ENCODE results near the gene IL16. TPM values are rescaled to one million over a fixed set of nuclear protein-coding genes. Genes with fewer than 3 reads are reported as not detected.

IL16 gene
- total and polyA plus RNA-seq, 4 experiments from 2014 or later: 190 to 400 (median 362) TPM

GRCh38 chr15:81296673-81297072, 100.0 kb downstream of the IL16 start:
- CTCF ChIA-PET (ENCODE audit: partially characterized antibody): interaction anchor here (0.9 to 10.5 kb wide), 13 partner anchors 10 to 40 kb away, joined by 3 to 107 read pairs (median 6); partner anchors contain the start of gene STARD5
- peak overlapping the region; percentile 77 to 87 for H3K4me3 ChIP-seq (ENCODE audit: low read length in 2 of 2)
- Mint-ChIP-seq H3K27me3 (no peaks in the 10 kb centered on the region), H3K9me3 (no peaks in the 10 kb centered on the region), H3K27ac (peak overlapping the region; percentile 96 to 99 (median 98)), H3K36me3 (peaks cover 48 to 50% of the 10 kb centered on the region in 2 donors), H3K4me1 (peaks cover 48 to 82% (median 55%) of the 10 kb centered on the region in 4 donors), H3K4me3 (peak overlapping the region; percentile 98 to 100 (median 100))
- H3K9me3 ChIP-seq (ENCODE audit: control insufficient read depth in 1 of 2, low read length in 2 of 2): no peaks in the 10 kb centered on the region
- peaks cover 29% of the 10 kb centered on the region for H3K36me3 ChIP-seq (ENCODE audit: insufficient read depth, low read length)
- H3K27me3 ChIP-seq (ENCODE audit: insufficient read depth, low read length): no peaks in the 10 kb centered on the region
- intact Hi-C loops (cut with micrococcal nuclease): loop anchor here (1.0 to 10.0 kb wide), 7 partner anchors 8 to 1374 kb away; partner anchors contain the start of genes MEX3B, STARD5 and TLNRD1
- H3K4me1 ChIP-seq (ENCODE audit: insufficient read depth, low read length): peaks cover 60% of the 10 kb centered on the region
- DNase-seq: peak; percentile 79 to 89 (median 84)
- POLR2A ChIA-PET (ENCODE audit: partially characterized antibody): interaction anchor here (0.6 to 17.7 kb wide), 12 partner anchors 10 to 1237 kb away, joined by 3 to 702 read pairs (median 10); partner anchors contain the start of genes EFL1, SAXO2, STARD5 and TLNRD1
- H3K27ac ChIP-seq (ENCODE audit: low read depth, low read length): peak overlapping the region; percentile 91

GRCh38 chr15:81297147-81297572, 100.5 kb downstream of the IL16 start:
- ChIA-PET POLR2A (ENCODE audit: partially characterized antibody) (interaction anchor here (0.6 to 17.7 kb wide), 11 partner anchors 10 to 1238 kb away, joined by 3 to 702 read pairs (median 14); partner anchors contain the start of genes EFL1, SAXO2, STARD5 and TLNRD1), CTCF (ENCODE audit: partially characterized antibody) (interaction anchor here (0.9 to 10.5 kb wide), 13 partner anchors 10 to 40 kb away, joined by 3 to 107 read pairs (median 6); partner anchors contain the start of gene STARD5)
- no peaks in the 10 kb centered on the region for H3K9me3 ChIP-seq (ENCODE audit: control insufficient read depth in 1 of 2, low read length in 2 of 2)
- Mint-ChIP-seq H3K36me3 (peaks cover 53 to 55% of the 10 kb centered on the region in 2 donors), H3K9me3 (no peaks in the 10 kb centered on the region), H3K4me1 (peaks cover 50 to 82% (median 55%) of the 10 kb centered on the region in 4 donors), H3K4me3 (peak overlapping the region; percentile 98 to 100 (median 100)), H3K27ac (peak overlapping the region; percentile 96 to 99 (median 98)), H3K27me3 (no peaks in the 10 kb centered on the region)
- intact Hi-C loops (cut with micrococcal nuclease): loop anchor here (1.0 to 10.0 kb wide), 4 partner anchors 27 to 1374 kb away; partner anchors contain the start of genes MEX3B, STARD5 and TLNRD1
- H3K27me3 ChIP-seq (ENCODE audit: insufficient read depth, low read length): no peaks in the 10 kb centered on the region
- H3K36me3 ChIP-seq (ENCODE audit: insufficient read depth, low read length): peaks cover 34% of the 10 kb centered on the region
- peak overlapping the region; percentile 91 for H3K27ac ChIP-seq (ENCODE audit: low read depth, low read length)
- H3K4me3 ChIP-seq (ENCODE audit: low read length in 2 of 2): peak overlapping the region; percentile 77 to 87
- peaks cover 60% of the 10 kb centered on the region for H3K4me1 ChIP-seq (ENCODE audit: insufficient read depth, low read length)
- DNase-seq: peak in 1 of 5 donors; percentile 38

GRCh38 chr15:81297603-81298575, 101.2 kb downstream of the IL16 start:
- peak overlapping the region; percentile 98 to 100 (median 100) for H3K4me3 Mint-ChIP-seq
- H3K36me3 Mint-ChIP-seq: peaks cover 60 to 63% of the 10 kb centered on the region in 2 donors
- Histone ChIP-seq H3K36me3 (ENCODE audit: insufficient read depth, low read length) (peaks cover 41% of the 10 kb centered on the region), H3K9me3 (ENCODE audit: control insufficient read depth in 1 of 2, low read length in 2 of 2) (no peaks in the 10 kb centered on the region), H3K4me1 (ENCODE audit: insufficient read depth, low read length) (peaks cover 60% of the 10 kb centered on the region), H3K27ac (ENCODE audit: low read depth, low read length) (peak overlapping the region; percentile 91), H3K27me3 (ENCODE audit: insufficient read depth, low read length) (no peaks in the 10 kb centered on the region), H3K4me3 (ENCODE audit: low read length in 2 of 2) (peak overlapping the region; percentile 77 to 87)
- H3K27me3 Mint-ChIP-seq: no peaks in the 10 kb centered on the region
- intact Hi-C loops (cut with micrococcal nuclease): loop anchor here (1.0 to 10.0 kb wide), 4 partner anchors 26 to 1375 kb away; partner anchors contain the start of genes MEX3B, STARD5 and TLNRD1
- peak overlapping the region; percentile 96 to 99 (median 98) for H3K27ac Mint-ChIP-seq
- no peaks in the 10 kb centered on the region for H3K9me3 Mint-ChIP-seq
- CTCF ChIA-PET (ENCODE audit: partially characterized antibody): interaction anchor here (1.0 to 10.5 kb wide), 7 partner anchors 11 to 39 kb away, joined by 5 to 107 read pairs (median 14); no protein-coding TSS in a partner anchor
- POLR2A ChIA-PET (ENCODE audit: partially characterized antibody): interaction anchor here (0.5 to 17.7 kb wide), 11 partner anchors 8 to 1239 kb away, joined by 3 to 702 read pairs (median 14); partner anchors contain the start of genes STARD5, TLNRD1 and ZFAND6
- H3K4me1 Mint-ChIP-seq: peaks cover 49 to 82% (median 55%) of the 10 kb centered on the region in 4 donors
- DNase-seq: no peak

- Mint-ChIP-seq H3K9me3 (no peaks in the 10 kb centered on the region), H3K4me3 (peak overlapping the region; percentile 98 to 100 (median 100)), H3K4me1 (peaks cover 54 to 82% (median 58%) of the 10 kb centered on the region in 4 donors), H3K27me3 (no peaks in the 10 kb centered on the region), H3K27ac (peak overlapping the region; percentile 96 to 99 (median 98)), H3K36me3 (peaks cover 67 to 70% of the 10 kb centered on the region in 2 donors)
- no peak for DNase-seq
- no peaks in the 10 kb centered on the region for H3K27me3 ChIP-seq (ENCODE audit: insufficient read depth, low read length)
- POLR2A ChIA-PET (ENCODE audit: partially characterized antibody): interaction anchor here (1.0 to 17.7 kb wide), 11 partner anchors 7 to 297 kb away, joined by 3 to 702 read pairs (median 14); partner anchors contain the start of genes STARD5 and TLNRD1
- H3K4me3 ChIP-seq (ENCODE audit: low read length in 2 of 2): peak overlapping the region; percentile 77 to 87
- no peaks in the 10 kb centered on the region for H3K9me3 ChIP-seq (ENCODE audit: control insufficient read depth in 1 of 2, low read length in 2 of 2)
- intact Hi-C loops (cut with micrococcal nuclease): loop anchor here (5.0 to 10.0 kb wide), 2 partner anchors 294 to 749 kb away; partner anchors contain the start of genes MEX3B and TLNRD1
- peaks cover 60% of the 10 kb centered on the region for H3K4me1 ChIP-seq (ENCODE audit: insufficient read depth, low read length)
- peaks cover 48% of the 10 kb centered on the region for H3K36me3 ChIP-seq (ENCODE audit: insufficient read depth, low read length)
- CTCF ChIA-PET (ENCODE audit: partially characterized antibody): interaction anchor here (1.0 to 10.5 kb wide), 4 partner anchors 8 to 32 kb away, joined by 4 to 107 read pairs (median 6); no protein-coding TSS in a partner anchor
- peak overlapping the region; percentile 91 for H3K27ac ChIP-seq (ENCODE audit: low read depth, low read length)
Observed at GRCh38 chr15:81298611-81299010, 101.9 kb downstream of the IL16 start.

GRCh38 chr15:81299156-81299555, 102.5 kb downstream of the IL16 start:
- Histone ChIP-seq H3K27me3 (ENCODE audit: insufficient read depth, low read length) (no peaks in the 10 kb centered on the region), H3K27ac (ENCODE audit: low read depth, low read length) (peak overlapping the region; percentile 91), H3K4me1 (ENCODE audit: insufficient read depth, low read length) (peaks cover 61% of the 10 kb centered on the region), H3K36me3 (ENCODE audit: insufficient read depth, low read length) (peaks cover 52% of the 10 kb centered on the region), H3K9me3 (ENCODE audit: control insufficient read depth in 1 of 2, low read length in 2 of 2) (no peaks in the 10 kb centered on the region), H3K4me3 (ENCODE audit: low read length in 2 of 2) (peak overlapping the region; percentile 77 to 87)
- H3K27ac Mint-ChIP-seq: peak overlapping the region; percentile 96 to 99 (median 98)
- no peaks in the 10 kb centered on the region for H3K27me3 Mint-ChIP-seq
- no peaks in the 10 kb centered on the region for H3K9me3 Mint-ChIP-seq
- peaks cover 54 to 82% (median 58%) of the 10 kb centered on the region in 4 donors for H3K4me1 Mint-ChIP-seq
- no peak for DNase-seq
- peaks cover 73 to 75% of the 10 kb centered on the region in 2 donors for H3K36me3 Mint-ChIP-seq
- intact Hi-C loops (cut with micrococcal nuclease): loop anchor here (5.0 to 10.0 kb wide), 2 partner anchors 294 to 748 kb away; partner anchors contain the start of genes MEX3B and TLNRD1
- peak overlapping the region; percentile 98 to 100 (median 100) for H3K4me3 Mint-ChIP-seq
- POLR2A ChIA-PET (ENCODE audit: partially characterized antibody): interaction anchor here (1.0 to 17.7 kb wide), 12 partner anchors 8 to 298 kb away, joined by 3 to 702 read pairs (median 11); partner anchors contain the start of genes STARD5 and TLNRD1
- CTCF ChIA-PET (ENCODE audit: partially characterized antibody): interaction anchor here (1.0 to 10.5 kb wide), 5 partner anchors 9 to 33 kb away, joined by 3 to 107 read pairs (median 5); no protein-coding TSS in a partner anchor

GRCh38 chr15:81299630-81300273, 103.1 kb downstream of the IL16 start:
- Mint-ChIP-seq H3K9me3 (no peaks in the 10 kb centered on the region), H3K4me1 (peaks cover 55 to 82% (median 58%) of the 10 kb centered on the region in 4 donors), H3K27me3 (no peaks in the 10 kb centered on the region), H3K27ac (peak overlapping the region; percentile 96 to 99 (median 98)), H3K4me3 (peak overlapping the region; percentile 98 to 100 (median 100)), H3K36me3 (peaks cover 79 to 81% of the 10 kb centered on the region in 2 donors)
- ChIA-PET CTCF (ENCODE audit: partially characterized antibody) (interaction anchor here (1.0 to 10.5 kb wide), 5 partner anchors 9 to 26 kb away, joined by 3 to 107 read pairs (median 3); no protein-coding TSS in a partner anchor), POLR2A (ENCODE audit: partially characterized antibody) (interaction anchor here (1.0 to 20.5 kb wide), 11 partner anchors 2 to 299 kb away, joined by 4 to 702 read pairs (median 27); partner anchors contain the start of genes STARD5 and TLNRD1)
- H3K9me3 ChIP-seq (ENCODE audit: control insufficient read depth in 1 of 2, low read length in 2 of 2): no peaks in the 10 kb centered on the region
- peaks cover 61% of the 10 kb centered on the region for H3K4me1 ChIP-seq (ENCODE audit: insufficient read depth, low read length)
- peak overlapping the region; percentile 77 to 87 for H3K4me3 ChIP-seq (ENCODE audit: low read length in 2 of 2)
- H3K36me3 ChIP-seq (ENCODE audit: insufficient read depth, low read length): peaks cover 58% of the 10 kb centered on the region
- no peak for DNase-seq
- intact Hi-C loops (cut with micrococcal nuclease): loop anchor here (5.0 to 10.0 kb wide), 2 partner anchors 295 to 748 kb away; partner anchors contain the start of genes MEX3B and TLNRD1
- H3K27me3 ChIP-seq (ENCODE audit: insufficient read depth, low read length): no peaks in the 10 kb centered on the region
- peak overlapping the region; percentile 91 for H3K27ac ChIP-seq (ENCODE audit: low read depth, low read length)

Measured in CD4-positive, alpha-beta memory T cell (primary cell).